HepG2 (cell line): Measurements from ENCODE around the gene RALB. TPM values are rescaled to one million over a fixed set of nuclear protein-coding genes. Genes with fewer than 3 reads are reported as not detected.
A peak's percentile ranks its signal among the peaks of the same experiment; 100 is the strongest.

Experiments used
- ATAC-seq: fragments of 200-7000 bp; cut with Tn5 transposase; 3 replicates; pipeline ENCODE4 v1.9.1; 2020; ENCODE audit warnings: mild to moderate bottlenecking, moderate library complexity
- BruUV-seq: library from RNA; stranded (reverse); fragments of 400-500 nt; replicated peaks from 2 replicates; lab custom pipeline; 2021; lab: Mats Ljungman, UMichigan
- CTCF ChIA-PET: fragments of 300-600 bp; formaldehyde crosslinking; extraction: SDS; loops from one replicate; lab custom pipeline; 2021; ENCODE audit warnings: low total read pairs, inconsistent platforms, low intra/inter-chr PET ratio; lab: Yijun Ruan, JAX
- POLR2A ChIA-PET: fragments of 350-600 bp; sonication (Branson Sonifier 250); formaldehyde crosslinking; loops from one replicate; lab custom pipeline; 2020; ENCODE audit warnings: antibody characterized with exemption, inconsistent platforms; lab: Yijun Ruan, JAX
- DNase-seq: peaks from one replicate; pipeline ENCODE4 v3.0.0-alpha.2; 2015; ENCODE audit warnings: low spot score
- FAIRE-seq: peaks from 3 replicates; lab custom pipeline; 2011; peaks lifted over from hg19 to GRCh38; lab: Jason Lieb, UNC
- H2AFZ ChIP-seq: one replicate; pipeline ENCODE4 v1.6.1; 2011; ENCODE audit warnings: low read length, inconsistent platforms
- H3K27ac ChIP-seq: fragments of 300-600 bp; 3 replicates; pipeline ENCODE4 v1.8.0; 2011; ENCODE audit warnings: mixed run types, mild to moderate bottlenecking, mixed read lengths, low read length, inconsistent platforms; ENCODE audit not compliant: insufficient read depth; ENCODE audit errors: extremely low read length
- H3K27me3 ChIP-seq, 2 experiments: fragments of 200-600 bp in 1 of 2; 2 replicates in 1 of 2; 3 replicates in 1 of 2; pipeline versions ENCODE4 v1.6.0 to v1.8.0; 2011; ENCODE audit warnings: low read length in 2 of 2, mild to moderate bottlenecking in 2 of 2, moderate library complexity in 2 of 2, inconsistent platforms in 1 of 2; ENCODE audit not compliant: insufficient read depth in 2 of 2, control insufficient read depth in 1 of 2
- H3K36me3 ChIP-seq, 2 experiments: fragments of 200-600 bp in 1 of 2; replicated peaks in 1 of 2; 2 replicates in 1 of 2; 3 replicates in 1 of 2; pipeline versions ENCODE4 v1.5.1 to v1.8.0; 2011; ENCODE audit warnings: low read length in 2 of 2, inconsistent platforms in 1 of 2; ENCODE audit not compliant: insufficient read depth in 2 of 2, control insufficient read depth in 1 of 2
- H3K4me1 ChIP-seq: 2 replicates; pipeline ENCODE4 v1.5.1; 2012; ENCODE audit warnings: low read length, inconsistent platforms; ENCODE audit not compliant: insufficient read depth
- H3K4me2 ChIP-seq: 2 replicates; pipeline ENCODE4 v1.6.0; 2011; ENCODE audit warnings: low read depth, low read length, inconsistent platforms
- H3K4me3 ChIP-seq, 3 experiments: fragments of 200-600 bp in 1 of 3; sonication (generic), shearing (Covaris generic) in 1 of 3; replicated peaks in 1 of 3; 2 replicates each; pipeline ENCODE4 v1.5.1; 2011 to 2016; ENCODE audit warnings: low read length in 3 of 3, inconsistent platforms in 2 of 3, low read depth in 2 of 3, mild to moderate bottlenecking in 2 of 3, control low read depth in 1 of 3, mixed read lengths in 1 of 3; ENCODE audit not compliant: insufficient read depth in 1 of 3
- H3K79me2 ChIP-seq: one replicate; pipeline ENCODE4 v1.6.1; 2011; ENCODE audit warnings: low read length, inconsistent platforms; ENCODE audit not compliant: insufficient read depth
- H3K9ac ChIP-seq: 2 replicates; pipeline ENCODE4 v1.6.0; 2011; ENCODE audit warnings: mild to moderate bottlenecking, low read depth, low read length, inconsistent platforms; ENCODE audit not compliant: insufficient read depth
- H3K9me3 ChIP-seq: 2 replicates; pipeline ENCODE4 v1.5.1; 2012; ENCODE audit warnings: mild to moderate bottlenecking, low read length
- H4K20me1 ChIP-seq: 2 replicates; pipeline ENCODE4 v1.6.0; 2011; ENCODE audit warnings: inconsistent platforms, mild to moderate bottlenecking, low read length, moderate library complexity; ENCODE audit not compliant: insufficient read depth
- CC2D1A ChIP-seq: sonication (generic); formaldehyde crosslinking; IDR thresholded peaks from 2 replicates; pipeline ENCODE4 v1.8.1; 2023; ENCODE audit warnings: mild to moderate bottlenecking, missing genetic modification reagents
- HNF1A ChIP-seq, 2 experiments: sonication (generic) in 1 of 2; formaldehyde crosslinking in 1 of 2; IDR thresholded peaks; 2 replicates each; pipeline versions ENCODE4 v1.4.0 to v1.6.1; 2016 to 2020; ENCODE audit warnings: borderline replicate concordance in 1 of 2, low read depth in 1 of 2, mild to moderate bottlenecking in 1 of 2, missing genetic modification reagents in 1 of 2
- KAT7 ChIP-seq: IDR thresholded peaks from 2 replicates; pipeline ENCODE4 v1.6.1; 2018; ENCODE audit warnings: borderline replicate concordance, missing compliant biosample characterization
- MED1 ChIP-seq: sonication (generic); formaldehyde crosslinking; IDR thresholded peaks from 2 replicates; pipeline ENCODE4 v1.4.0; 2020; ENCODE audit warnings: missing genetic modification reagents
- REL ChIP-seq: sonication (generic); formaldehyde crosslinking; conservative IDR thresholded peaks from 2 replicates; pipeline ENCODE4 v1.8.0; 2022; ENCODE audit warnings: mild to moderate bottlenecking, missing genetic modification reagents, moderate library complexity
- SP2 ChIP-seq: sonication (generic); formaldehyde crosslinking; IDR thresholded peaks from 2 replicates; pipeline ENCODE4 v1.5.1; 2020; ENCODE audit warnings: mild to moderate bottlenecking, missing genetic modification reagents
- SRF ChIP-seq: IDR thresholded peaks from 2 replicates; pipeline ENCODE4 v1.6.1; 2011; ENCODE audit warnings: mild to moderate bottlenecking, low read depth, low read length, moderate library complexity
- TAF1 ChIP-seq: sonication (generic); formaldehyde crosslinking; IDR thresholded peaks from 2 replicates; pipeline ENCODE4 v1.4.0; 2020; ENCODE audit warnings: missing genetic modification reagents
- ZNF180 ChIP-seq: sonication (generic); formaldehyde crosslinking; IDR thresholded peaks from 2 replicates; pipeline ENCODE4 v1.4.0; 2020; ENCODE audit warnings: low read depth, missing genetic modification reagents, borderline replicate concordance
- ZNF530 ChIP-seq: sonication (generic); formaldehyde crosslinking; IDR thresholded peaks from 2 replicates; pipeline ENCODE4 v1.5.0; 2020; ENCODE audit warnings: low read depth, mild to moderate bottlenecking, missing genetic modification reagents
- ZNF619 ChIP-seq: sonication (generic); formaldehyde crosslinking; IDR thresholded peaks from 2 replicates; pipeline ENCODE4 v1.4.0; 2020; ENCODE audit warnings: mild to moderate bottlenecking, missing genetic modification reagents
- WGBS: methylation state at CpG from one replicate; pipeline ENCODE4 v1.1.6; 2017; ENCODE audit warnings: low lambda C conversion rate; 5-methylcytosine and 5-hydroxymethylcytosine counted together
- in situ Hi-C: cut with HindIII; loops from 2 replicates; pipeline ENCODE4 v1.10.0; 2017; ENCODE audit warnings: low pct_unique_long_range_greater_than_20kb; ENCODE audit not compliant: extremely low pct_ligation_motif_present
- intact Hi-C: fragments of 100-400 bp; cut with micrococcal nuclease; formaldehyde crosslinking; loops from one replicate; pipeline ENCODE4 v1.10.0; 2022; ENCODE audit not compliant: unreplicated experiment
- polyA plus RNA-seq, 8 experiments: library from polyadenylated mRNA; depleted of rRNA in 3 of 8; stranded (reverse) in 7 of 8; unstranded in 1 of 8; fragments of >200 nt; fragmentation: Illumina TruSeq in 4 of 8; extraction: Trizol in 4 of 8; gene quantifications; 2 replicates each; pipeline versions ENCODE4 v1.2.1 to v1.2.3, GENCODE V29; 2011 to 2016; ENCODE audit warnings: low read depth in 4 of 8, missing spikeins in 1 of 8, mixed read lengths in 1 of 8; ENCODE audit not compliant: insufficient read depth in 1 of 8
- total RNA-seq, 5 experiments: library from RNA; depleted of rRNA; stranded (reverse); fragments of >200 nt; fragmentation: Illumina TruSeq; extraction: Trizol; gene quantifications; 2 replicates each; pipeline ENCODE4 v1.2.3, GENCODE V29; 2016; ENCODE audit warnings: low read depth in 1 of 5
- TF ChIP-seq, protein P1 (sequence below): sonication (generic); formaldehyde crosslinking; IDR thresholded peaks from 2 replicates; pipeline ENCODE4 v1.8.0; 2022; ENCODE audit warnings: missing genetic modification reagents, mild to moderate bottlenecking, moderate library complexity, borderline replicate concordance
- TF ChIP-seq, protein P2 (sequence below): sonication (generic); IDR thresholded peaks from 2 replicates; pipeline ENCODE4 v1.6.1; 2016; ENCODE audit warnings: low read depth, borderline replicate concordance

Gene RALB
- total and polyA plus RNA-seq, 2 of the 13 experiments (the other 11 are each of a cell fraction or from before 2014, with no cell fraction given): 37.8 to 43.2 TPM

- TF ChIP-seq, protein P1, sequence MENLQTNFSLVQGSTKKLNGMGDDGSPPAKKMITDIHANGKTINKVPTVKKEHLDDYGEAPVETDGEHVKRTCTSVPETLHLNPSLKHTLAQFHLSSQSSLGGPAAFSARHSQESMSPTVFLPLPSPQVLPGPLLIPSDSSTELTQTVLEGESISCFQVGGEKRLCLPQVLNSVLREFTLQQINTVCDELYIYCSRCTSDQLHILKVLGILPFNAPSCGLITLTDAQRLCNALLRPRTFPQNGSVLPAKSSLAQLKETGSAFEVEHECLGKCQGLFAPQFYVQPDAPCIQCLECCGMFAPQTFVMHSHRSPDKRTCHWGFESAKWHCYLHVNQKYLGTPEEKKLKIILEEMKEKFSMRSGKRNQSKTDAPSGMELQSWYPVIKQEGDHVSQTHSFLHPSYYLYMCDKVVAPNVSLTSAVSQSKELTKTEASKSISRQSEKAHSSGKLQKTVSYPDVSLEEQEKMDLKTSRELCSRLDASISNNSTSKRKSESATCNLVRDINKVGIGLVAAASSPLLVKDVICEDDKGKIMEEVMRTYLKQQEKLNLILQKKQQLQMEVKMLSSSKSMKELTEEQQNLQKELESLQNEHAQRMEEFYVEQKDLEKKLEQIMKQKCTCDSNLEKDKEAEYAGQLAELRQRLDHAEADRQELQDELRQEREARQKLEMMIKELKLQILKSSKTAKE (CRISPR knock-in tag): peak; percentile 64
Measured at GRCh38 chr2:120227111-120227991, 25.3 kb upstream of the RALB start (continued).

DNA sequence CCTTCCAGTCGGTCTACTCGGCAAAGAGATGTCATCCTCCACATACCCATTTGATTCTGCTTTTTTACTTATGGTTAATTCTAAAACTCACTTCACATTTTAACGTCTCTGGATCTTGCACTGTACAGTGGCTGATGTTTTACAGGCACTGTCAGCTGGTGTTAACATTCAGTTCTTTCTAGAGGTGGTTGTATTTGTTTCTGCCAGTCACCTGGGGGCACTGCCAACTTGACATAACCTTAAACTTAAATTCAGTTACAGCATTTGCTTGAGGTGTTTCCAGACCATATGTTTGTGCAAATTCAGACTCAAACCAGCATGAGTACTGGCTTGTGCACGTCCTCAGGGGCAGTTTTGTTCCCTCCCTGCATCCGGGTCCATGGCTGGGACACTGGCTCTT lies 24.1 kb upstream of the RALB start:
- BruUV-seq: no TSS peak
- Histone ChIP-seq H3K27me3 (peaks cover 14 to 52% of the 10 kb centered on the region in 2 experiments; a peak in 4 of 5 replicates), H4K20me1 (no peaks in the 10 kb centered on the region), H3K4me2 (no peak overlapping the region), H3K4me3 (no peak overlapping the region), H2AFZ (no peak overlapping the region), H3K27ac (no peak overlapping the region), H3K4me1 (peaks cover 95% of the 10 kb centered on the region), H3K79me2 (no peaks in the 10 kb centered on the region), H3K36me3 (no peaks in the 10 kb centered on the region), H3K9ac (no peak overlapping the region), H3K9me3 (no peaks in the 10 kb centered on the region)
- no peak for DNase-seq
- ChIA-PET CTCF (no interaction called here), POLR2A (no interaction called here)
- no peak for ATAC-seq
- no peak for FAIRE-seq
- WGBS: 33% methylated on average over 5 of the region's 5 CpGs
- intact Hi-C loops: no loop called here
- in situ Hi-C loops: no loop called here
- no peak for TF ChIP-seq ZNF530 (CRISPR knock-in tag)
- no peak for TF ChIP-seq HNF1A (IDR thresholded peaks at IDR 0.05; ENCODE audit: low read depth)
- TF ChIP-seq HNF1A (CRISPR knock-in tag; IDR thresholded peaks at IDR 0.05; ENCODE audit: borderline replicate concordance): no peak
- no peak for TF ChIP-seq CC2D1A
- TF ChIP-seq MED1 (CRISPR knock-in tag): no peak
- no peak for TF ChIP-seq ZNF180 (CRISPR knock-in tag)
- TF ChIP-seq SRF: no peak
- TF ChIP-seq TAF1 (CRISPR knock-in tag): no peak
- no peak for TF ChIP-seq ZNF619 (CRISPR knock-in tag)
- TF ChIP-seq KAT7: no peak
- TF ChIP-seq SP2: no peak
- TF ChIP-seq REL (CRISPR knock-in tag): no peak
- TF ChIP-seq, protein P2, sequence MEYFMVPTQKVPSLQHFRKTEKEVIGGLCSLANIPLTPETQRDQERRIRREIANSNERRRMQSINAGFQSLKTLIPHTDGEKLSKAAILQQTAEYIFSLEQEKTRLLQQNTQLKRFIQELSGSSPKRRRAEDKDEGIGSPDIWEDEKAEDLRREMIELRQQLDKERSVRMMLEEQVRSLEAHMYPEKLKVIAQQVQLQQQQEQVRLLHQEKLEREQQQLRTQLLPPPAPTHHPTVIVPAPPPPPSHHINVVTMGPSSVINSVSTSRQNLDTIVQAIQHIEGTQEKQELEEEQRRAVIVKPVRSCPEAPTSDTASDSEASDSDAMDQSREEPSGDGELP: no peak
